Measurements from ENCODE around the gene UNC5C. TPM values are rescaled to one million over a fixed set of nuclear protein-coding genes. Genes with fewer than 3 reads are reported as not detected.

UNC5C gene
- polyA plus RNA-seq, 1 experiment = not detected

DNA sequence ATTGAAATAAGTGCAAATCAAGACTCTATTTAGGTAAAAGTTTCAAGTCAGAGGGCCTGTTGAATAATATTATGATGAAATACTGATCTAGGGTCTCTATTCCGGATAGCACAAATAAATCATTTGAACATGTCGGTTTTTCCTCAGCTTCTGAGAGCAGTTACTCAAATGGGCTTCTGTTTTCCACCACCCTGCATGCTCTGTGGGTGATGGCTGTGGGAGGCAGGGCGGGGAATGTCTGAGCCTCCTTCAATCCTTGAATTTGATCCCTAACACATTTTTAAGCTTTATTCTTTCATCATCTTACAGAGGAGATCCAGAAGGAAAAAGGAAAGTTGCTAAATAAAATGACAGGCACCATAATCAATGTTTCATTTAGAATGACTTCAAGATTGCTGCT, 8.5 kb downstream of the UNC5C start:
- ChIA-PET POLR2A (no interaction called here), CTCF (no interaction called here)
- TF ChIP-seq, protein P1, sequence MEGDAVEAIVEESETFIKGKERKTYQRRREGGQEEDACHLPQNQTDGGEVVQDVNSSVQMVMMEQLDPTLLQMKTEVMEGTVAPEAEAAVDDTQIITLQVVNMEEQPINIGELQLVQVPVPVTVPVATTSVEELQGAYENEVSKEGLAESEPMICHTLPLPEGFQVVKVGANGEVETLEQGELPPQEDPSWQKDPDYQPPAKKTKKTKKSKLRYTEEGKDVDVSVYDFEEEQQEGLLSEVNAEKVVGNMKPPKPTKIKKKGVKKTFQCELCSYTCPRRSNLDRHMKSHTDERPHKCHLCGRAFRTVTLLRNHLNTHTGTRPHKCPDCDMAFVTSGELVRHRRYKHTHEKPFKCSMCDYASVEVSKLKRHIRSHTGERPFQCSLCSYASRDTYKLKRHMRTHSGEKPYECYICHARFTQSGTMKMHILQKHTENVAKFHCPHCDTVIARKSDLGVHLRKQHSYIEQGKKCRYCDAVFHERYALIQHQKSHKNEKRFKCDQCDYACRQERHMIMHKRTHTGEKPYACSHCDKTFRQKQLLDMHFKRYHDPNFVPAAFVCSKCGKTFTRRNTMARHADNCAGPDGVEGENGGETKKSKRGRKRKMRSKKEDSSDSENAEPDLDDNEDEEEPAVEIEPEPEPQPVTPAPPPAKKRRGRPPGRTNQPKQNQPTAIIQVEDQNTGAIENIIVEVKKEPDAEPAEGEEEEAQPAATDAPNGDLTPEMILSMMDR (IDR thresholded peaks at IDR 0.05; ENCODE audit: insufficient read depth, low read depth, low read length) = no peak
- no peaks in the 10 kb centered on the region for H3K27me3 ChIP-seq (ENCODE audit: control insufficient read depth, insufficient read depth, low read length)
- H3K36me3 ChIP-seq (ENCODE audit: control insufficient read depth, insufficient read depth, low read length) = no peaks in the 10 kb centered on the region
- no peak overlapping the region for H3K4me3 ChIP-seq (ENCODE audit: low read depth, low read length)
- no peak for DNase-seq (ENCODE audit: low read depth)

- POLR2A ChIA-PET = no interaction called here
- Histone ChIP-seq H3K36me3 (ENCODE audit: control insufficient read depth, insufficient read depth, low read length) (no peaks in the 10 kb centered on the region), H3K27me3 (ENCODE audit: control insufficient read depth, insufficient read depth, low read length) (no peaks in the 10 kb centered on the region), H3K4me3 (ENCODE audit: low read depth, low read length) (no peak overlapping the region)
- no peak for DNase-seq (ENCODE audit: low read depth)
- TF ChIP-seq, protein P1 (IDR thresholded peaks at IDR 0.05; ENCODE audit: insufficient read depth, low read depth, low read length) = no peak
- CTCF ChIA-PET = no interaction called here
Measured at GRCh38 chr4:95539106-95539505, 9.7 kb downstream of the UNC5C start.

- no peaks in the 10 kb centered on the region for H3K36me3 ChIP-seq (ENCODE audit: control insufficient read depth, insufficient read depth, low read length)
- DNase-seq (ENCODE audit: low read depth) = no peak
- no peak overlapping the region for H3K4me3 ChIP-seq (ENCODE audit: low read depth, low read length)
- no peaks in the 10 kb centered on the region for H3K27me3 ChIP-seq (ENCODE audit: control insufficient read depth, insufficient read depth, low read length)
- TF ChIP-seq, protein P1 (IDR thresholded peaks at IDR 0.05; ENCODE audit: insufficient read depth, low read depth, low read length) = no peak
- POLR2A ChIA-PET = no interaction called here
- CTCF ChIA-PET = no interaction called here
Measured at GRCh38 chr4:95537863-95538488, 10.8 kb downstream of the UNC5C start.

DNA sequence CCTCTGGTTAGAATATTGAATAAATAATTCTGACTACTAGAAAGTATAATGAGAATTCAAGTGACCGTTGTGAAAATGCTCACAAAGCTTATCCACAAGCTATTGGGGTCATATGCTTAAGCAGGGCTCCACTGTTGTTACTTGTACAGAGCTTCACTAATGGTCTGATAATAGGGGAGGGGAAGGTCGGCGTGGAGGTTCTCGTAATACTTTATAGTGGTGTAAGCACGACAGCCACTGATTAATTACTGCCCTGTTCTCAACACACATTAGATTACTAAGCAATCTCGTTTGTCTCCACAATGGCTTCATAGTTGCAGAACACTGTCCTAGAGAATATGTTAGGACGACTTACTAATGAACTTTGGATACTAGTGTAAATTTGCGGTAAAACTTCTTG, 11.6 kb downstream of the UNC5C start:
- Histone ChIP-seq H3K27me3 (ENCODE audit: control insufficient read depth, insufficient read depth, low read length) (no peaks in the 10 kb centered on the region), H3K36me3 (ENCODE audit: control insufficient read depth, insufficient read depth, low read length) (no peaks in the 10 kb centered on the region), H3K4me3 (ENCODE audit: low read depth, low read length) (no peak overlapping the region)
- no peak for DNase-seq (ENCODE audit: low read depth)
- TF ChIP-seq, protein P1 (IDR thresholded peaks at IDR 0.05; ENCODE audit: insufficient read depth, low read depth, low read length) = no peak
- ChIA-PET CTCF (interaction anchor here (0.7 kb wide), 1 partner anchor 27 kb away, joined by 3 read pairs; no protein-coding TSS in a partner anchor), POLR2A (no interaction called here)

GRCh38 chr4:95536650-95537049, 12.1 kb downstream of the UNC5C start:
- POLR2A ChIA-PET = no interaction called here
- Histone ChIP-seq H3K27me3 (ENCODE audit: control insufficient read depth, insufficient read depth, low read length) (no peaks in the 10 kb centered on the region), H3K36me3 (ENCODE audit: control insufficient read depth, insufficient read depth, low read length) (no peaks in the 10 kb centered on the region), H3K4me3 (ENCODE audit: low read depth, low read length) (no peak overlapping the region)
- no peak for DNase-seq (ENCODE audit: low read depth)
- CTCF ChIA-PET = interaction anchor here (0.6 to 0.7 kb wide), 2 partner anchors 26 to 43 kb away, joined by 3 to 4 read pairs; no protein-coding TSS in a partner anchor
- TF ChIP-seq, protein P1 (IDR thresholded peaks at IDR 0.05; ENCODE audit: insufficient read depth, low read depth, low read length) = no peak
